Measurements from ENCODE around the gene MLPH. TPM values are rescaled to one million over a fixed set of nuclear protein-coding genes. Genes with fewer than 3 reads are reported as not detected.
A peak's percentile ranks its signal among the peaks of the same experiment; 100 is the strongest.

The MLPH gene
- total and polyA plus RNA-seq, 2 of the 13 experiments (the other 11 are each of a cell fraction or from before 2014, with no cell fraction given): 0.12 TPM; not detected in 1

- ChIA-PET POLR2A (no interaction called here), CTCF (ENCODE audit: low intra/inter-chr PET ratio, low total read pairs) (interaction anchor here (2.8 kb wide), 1 partner anchor 141 kb away, joined by 22 read pairs; no protein-coding TSS in a partner anchor)
- peaks cover 76% of the 10 kb centered on the region for H3K4me1 ChIP-seq (ENCODE audit: insufficient read depth, low read length)
- peak overlapping the region in 1 of 3 experiments; percentile 14; a peak in 1 of 6 replicates for H3K4me3 ChIP-seq (replicated peaks in 1 of 3; ENCODE audit: insufficient read depth in 1 of 3, low read depth in 2 of 3, low read length in 3 of 3)
- ATAC-seq: no peak
- no peaks in the 10 kb centered on the region for H3K9me3 ChIP-seq (ENCODE audit: low read length)
- no peak overlapping the region for H3K9ac ChIP-seq (ENCODE audit: insufficient read depth, low read depth, low read length)
- peaks cover 5 to 6% of the 10 kb centered on the region in 2 experiments; a peak in 4 of 5 replicates for H3K27me3 ChIP-seq (ENCODE audit: control insufficient read depth in 1 of 2, insufficient read depth in 2 of 2, low read length in 2 of 2)
- peak overlapping the region; percentile 8 for H2AFZ ChIP-seq (ENCODE audit: low read length)
- in situ Hi-C loops (cut with HindIII; ENCODE audit: extremely low pct_ligation_motif_present, low pct_unique_long_range_greater_than_20kb) (loop anchor here (5.0 kb wide), 1 partner anchor 139 kb away; no protein-coding TSS in a partner anchor), intact Hi-C loops (cut with micrococcal nuclease; ENCODE audit: unreplicated experiment) (no loop called here)
- FAIRE-seq: no peak
- no peak overlapping the region for H3K27ac ChIP-seq (ENCODE audit: extremely low read length, insufficient read depth, low read length)
- no TSS peak for BruUV-seq (replicated peaks)
- no peaks in the 10 kb centered on the region for H4K20me1 ChIP-seq (ENCODE audit: insufficient read depth, low read length)
- DNase-seq (ENCODE audit: low spot score): no peak
- H3K79me2 ChIP-seq (ENCODE audit: insufficient read depth, low read length): peaks cover 7% of the 10 kb centered on the region
- no peaks in the 10 kb centered on the region for H3K36me3 ChIP-seq (replicated peaks in 1 of 2; ENCODE audit: control insufficient read depth in 1 of 2, insufficient read depth in 2 of 2, low read length in 2 of 2)
- WGBS (ENCODE audit: low lambda C conversion rate): 66% methylated on average over 13 of the region's 13 CpGs
- H3K4me2 ChIP-seq (ENCODE audit: low read depth, low read length): peak overlapping the region; percentile 57
- TF ChIP-seq KDM2A (CRISPR knock-in tag; IDR thresholded peaks at IDR 0.05; ENCODE audit: borderline replicate concordance, low read depth) (peak; percentile 20; the same call in 1 of the 2 replicates), ZNF274 (CRISPR knock-in tag; IDR thresholded peaks at IDR 0.05) (peak; percentile 82), CHD4 (IDR thresholded peaks at IDR 0.05; ENCODE audit: borderline replicate concordance, low read length) (0 out of 2 replicates have a peak, but pooled peaks have one; percentile 79), ARNTL (CRISPR knock-in tag; IDR thresholded peaks at IDR 0.05) (no peak), ZNF598 (CRISPR knock-in tag; IDR thresholded peaks at IDR 0.05; ENCODE audit: borderline replicate concordance) (0 out of 2 replicates have a peak, but pooled peaks have one; percentile 19), FOXA3 (CRISPR knock-in tag; IDR thresholded peaks at IDR 0.05) (0 out of 2 replicates have a peak, but pooled peaks have one; percentile 10), SAP130 (CRISPR knock-in tag; IDR thresholded peaks at IDR 0.05; ENCODE audit: low read depth) (no peak), ZNF644 (CRISPR knock-in tag; IDR thresholded peaks at IDR 0.05; ENCODE audit: low read depth) (no peak), ZGPAT (CRISPR knock-in tag; IDR thresholded peaks at IDR 0.05) (peak; percentile 36; the same call in 1 of the 2 replicates), ARID5B (CRISPR knock-in tag; IDR thresholded peaks at IDR 0.05) (no peak), ZMYM3 (CRISPR knock-in tag; IDR thresholded peaks at IDR 0.05) (peak; percentile 70; the same call in 1 of the 2 replicates)
- TF ChIP-seq, protein P1, sequence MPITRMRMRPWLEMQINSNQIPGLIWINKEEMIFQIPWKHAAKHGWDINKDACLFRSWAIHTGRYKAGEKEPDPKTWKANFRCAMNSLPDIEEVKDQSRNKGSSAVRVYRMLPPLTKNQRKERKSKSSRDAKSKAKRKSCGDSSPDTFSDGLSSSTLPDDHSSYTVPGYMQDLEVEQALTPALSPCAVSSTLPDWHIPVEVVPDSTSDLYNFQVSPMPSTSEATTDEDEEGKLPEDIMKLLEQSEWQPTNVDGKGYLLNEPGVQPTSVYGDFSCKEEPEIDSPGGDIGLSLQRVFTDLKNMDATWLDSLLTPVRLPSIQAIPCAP (CRISPR knock-in tag; IDR thresholded peaks at IDR 0.05; ENCODE audit: low read depth): 0 out of 2 replicates have a peak, but pooled peaks have one; percentile 30
- TF ChIP-seq, protein P2, sequence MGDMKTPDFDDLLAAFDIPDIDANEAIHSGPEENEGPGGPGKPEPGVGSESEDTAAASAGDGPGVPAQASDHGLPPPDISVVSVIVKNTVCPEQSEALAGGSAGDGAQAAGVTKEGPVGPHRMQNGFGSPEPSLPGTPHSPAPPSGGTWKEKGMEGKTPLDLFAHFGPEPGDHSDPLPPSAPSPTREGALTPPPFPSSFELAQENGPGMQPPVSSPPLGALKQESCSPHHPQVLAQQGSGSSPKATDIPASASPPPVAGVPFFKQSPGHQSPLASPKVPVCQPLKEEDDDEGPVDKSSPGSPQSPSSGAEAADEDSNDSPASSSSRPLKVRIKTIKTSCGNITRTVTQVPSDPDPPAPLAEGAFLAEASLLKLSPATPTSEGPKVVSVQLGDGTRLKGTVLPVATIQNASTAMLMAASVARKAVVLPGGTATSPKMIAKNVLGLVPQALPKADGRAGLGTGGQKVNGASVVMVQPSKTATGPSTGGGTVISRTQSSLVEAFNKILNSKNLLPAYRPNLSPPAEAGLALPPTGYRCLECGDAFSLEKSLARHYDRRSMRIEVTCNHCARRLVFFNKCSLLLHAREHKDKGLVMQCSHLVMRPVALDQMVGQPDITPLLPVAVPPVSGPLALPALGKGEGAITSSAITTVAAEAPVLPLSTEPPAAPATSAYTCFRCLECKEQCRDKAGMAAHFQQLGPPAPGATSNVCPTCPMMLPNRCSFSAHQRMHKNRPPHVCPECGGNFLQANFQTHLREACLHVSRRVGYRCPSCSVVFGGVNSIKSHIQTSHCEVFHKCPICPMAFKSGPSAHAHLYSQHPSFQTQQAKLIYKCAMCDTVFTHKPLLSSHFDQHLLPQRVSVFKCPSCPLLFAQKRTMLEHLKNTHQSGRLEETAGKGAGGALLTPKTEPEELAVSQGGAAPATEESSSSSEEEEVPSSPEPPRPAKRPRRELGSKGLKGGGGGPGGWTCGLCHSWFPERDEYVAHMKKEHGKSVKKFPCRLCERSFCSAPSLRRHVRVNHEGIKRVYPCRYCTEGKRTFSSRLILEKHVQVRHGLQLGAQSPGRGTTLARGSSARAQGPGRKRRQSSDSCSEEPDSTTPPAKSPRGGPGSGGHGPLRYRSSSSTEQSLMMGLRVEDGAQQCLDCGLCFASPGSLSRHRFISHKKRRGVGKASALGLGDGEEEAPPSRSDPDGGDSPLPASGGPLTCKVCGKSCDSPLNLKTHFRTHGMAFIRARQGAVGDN (CRISPR knock-in tag; IDR thresholded peaks at IDR 0.05): peak; percentile 94
These were observed 116.1 kb downstream of the MLPH start for GRCh38 chr2:237603049-237603717.
